Inflammatory macrophage treated with lipopolysaccharide for 4 hours (primary cell): ENCODE measurements around the gene NUP210.
"Not testable (repeated sequence)": the region's sequence is repeated elsewhere in the genome, so short reads cannot be mapped to it uniquely, and the experiment has no call there.

Experiments used
- DNase-seq: peaks from one replicate; pipeline ENCODE4 v3.0.0-alpha.2; 2020

Gene NUP210

DNA sequence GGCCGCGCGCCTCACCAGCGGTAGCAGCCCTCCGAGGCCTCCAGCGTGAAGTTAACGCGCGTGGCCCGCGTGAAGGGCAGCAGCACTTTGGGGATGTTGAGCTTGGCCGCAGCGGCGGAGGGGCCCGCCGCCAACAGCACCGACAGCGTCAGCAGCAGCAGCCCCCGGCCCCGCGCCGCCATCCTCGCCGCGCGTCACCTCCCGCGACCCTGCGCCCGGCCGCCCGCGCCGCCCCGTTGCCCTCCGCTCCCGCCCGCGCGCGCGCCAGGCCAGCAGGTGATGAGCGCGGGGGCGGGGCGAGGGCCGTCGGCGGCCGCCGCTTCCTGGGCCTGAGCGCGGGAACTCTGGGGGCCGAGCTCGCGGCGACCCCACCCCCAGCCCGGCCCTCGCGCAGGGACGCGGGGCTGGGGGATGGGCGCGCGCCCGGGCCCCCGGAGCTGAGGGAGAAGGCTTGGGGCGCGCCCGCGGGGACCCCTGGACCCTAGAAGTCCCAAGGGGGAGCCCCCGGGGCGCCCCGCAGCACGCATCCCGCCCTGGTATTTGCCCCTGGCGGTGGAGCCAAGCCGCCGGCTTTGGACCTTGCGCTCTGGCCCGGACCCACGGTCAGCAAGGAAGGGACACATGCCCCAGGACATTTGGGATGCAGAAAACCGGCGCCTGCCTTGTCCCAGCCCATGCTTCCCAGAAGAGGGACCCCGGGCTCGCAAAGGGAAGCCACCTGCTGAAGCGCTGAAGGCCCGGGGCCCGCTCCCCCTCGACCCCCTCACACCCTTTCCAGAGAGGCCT, at the start of gene NUP210:
Gene NUP210, minus strand, starts transcription at position 278 of the 786 bp plus-strand sequence. Its CDS starts 96 bp downstream, at position 182.
- no peak for DNase-seq

GRCh38 chr3:13466781-13467180, 46.7 kb upstream of the NUP210 start:
- no peak for DNase-seq

DNA sequence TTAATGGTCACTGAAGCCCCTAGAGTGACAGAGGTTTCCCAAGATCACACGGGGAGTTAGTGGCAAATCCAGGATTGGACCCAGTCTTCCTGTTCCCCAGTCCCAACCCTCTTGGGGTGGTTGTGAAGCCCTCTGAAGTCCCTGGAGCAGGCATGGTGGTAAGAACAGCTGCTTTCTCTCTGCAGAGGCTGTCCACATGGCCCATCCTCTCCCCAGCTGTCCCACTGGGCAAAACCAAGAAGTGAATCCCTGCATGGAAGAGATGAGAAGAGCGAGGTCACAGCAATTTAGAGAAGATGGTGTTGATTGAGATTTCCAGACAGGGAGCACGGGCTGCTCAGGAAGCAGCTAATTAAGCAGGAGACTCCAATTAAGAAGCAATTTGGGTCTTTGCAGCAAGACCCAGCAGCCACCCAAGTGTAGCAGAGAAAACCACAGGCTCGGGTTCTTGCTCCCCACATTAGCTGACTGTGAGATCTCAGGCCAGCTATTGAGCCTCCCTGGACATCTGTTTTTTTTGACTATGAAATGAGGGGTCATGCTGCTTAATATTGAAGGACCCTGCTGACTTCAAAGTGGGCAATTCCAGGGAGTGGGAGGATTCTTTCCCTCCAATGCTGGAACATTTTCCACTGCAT, 45.2 kb upstream of the NUP210 start:
- no peak for DNase-seq

DNA sequence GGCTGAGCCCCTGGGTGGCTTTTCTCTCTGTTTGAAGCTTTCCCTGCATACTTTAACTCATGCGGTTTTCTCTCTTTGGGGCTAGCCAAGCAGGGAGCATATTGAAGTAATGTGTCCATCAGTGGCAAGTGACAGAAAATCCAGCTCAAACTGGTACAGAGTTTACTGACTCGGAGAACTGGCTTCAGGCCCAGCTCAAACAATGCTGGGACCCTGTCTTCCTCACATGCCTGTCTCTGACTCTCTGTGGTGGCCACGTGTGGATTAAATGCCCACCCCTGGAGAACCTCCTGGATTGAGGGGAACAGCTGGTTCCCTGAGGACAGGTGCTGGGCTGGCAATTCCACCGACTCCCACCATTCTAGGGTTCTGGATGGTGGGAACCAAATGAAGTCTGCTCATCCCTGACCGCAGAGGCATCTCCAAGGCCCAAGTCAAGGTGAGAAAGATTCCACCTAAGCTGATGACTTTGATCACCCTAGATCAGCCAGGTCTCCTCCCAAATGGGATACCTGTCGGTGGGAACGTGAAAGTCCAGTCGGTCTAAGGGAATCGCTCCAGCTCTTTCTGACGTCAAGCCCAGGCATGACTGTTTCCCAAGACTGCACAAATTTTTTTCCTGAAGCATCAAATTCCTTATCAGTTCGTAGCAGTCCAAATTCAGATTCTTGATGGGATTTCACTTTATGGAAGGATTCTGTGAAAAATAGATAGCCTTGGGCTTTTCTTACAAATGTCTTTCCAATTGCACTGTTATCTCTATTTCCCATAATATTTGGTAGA, 43.7 kb upstream of the NUP210 start:
- no peak for DNase-seq

- DNase-seq, result no peak
These were observed 42.7 kb upstream of the NUP210 start for GRCh38 chr3:13462822-13463221.

- no peak for DNase-seq
These were observed 42.1 kb upstream of the NUP210 start for GRCh38 chr3:13462125-13462629.

GRCh38 chr3:13461169-13462124, 41.3 kb upstream of the NUP210 start:
- peak; percentile 31 for DNase-seq

DNA sequence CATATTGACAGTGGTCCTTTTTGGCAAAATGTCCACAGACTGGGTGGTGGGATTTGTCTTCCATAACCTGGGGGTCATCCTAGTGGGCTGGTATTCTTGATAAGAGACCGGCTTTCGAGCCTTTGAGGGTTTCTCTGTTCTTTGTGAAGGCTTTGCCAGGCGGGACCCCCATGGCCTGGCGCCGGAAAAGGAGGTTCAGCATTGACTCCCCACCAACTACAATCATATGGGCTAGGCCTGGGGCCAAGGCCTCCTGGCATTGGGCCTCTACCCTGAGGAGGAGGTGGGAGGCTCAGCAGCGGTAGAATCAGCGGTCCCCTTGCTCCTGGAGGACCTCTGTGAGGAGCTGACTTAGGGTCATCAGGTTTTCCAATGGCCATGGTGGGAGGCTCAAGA, 40.2 kb upstream of the NUP210 start:
- no peak for DNase-seq

DNA sequence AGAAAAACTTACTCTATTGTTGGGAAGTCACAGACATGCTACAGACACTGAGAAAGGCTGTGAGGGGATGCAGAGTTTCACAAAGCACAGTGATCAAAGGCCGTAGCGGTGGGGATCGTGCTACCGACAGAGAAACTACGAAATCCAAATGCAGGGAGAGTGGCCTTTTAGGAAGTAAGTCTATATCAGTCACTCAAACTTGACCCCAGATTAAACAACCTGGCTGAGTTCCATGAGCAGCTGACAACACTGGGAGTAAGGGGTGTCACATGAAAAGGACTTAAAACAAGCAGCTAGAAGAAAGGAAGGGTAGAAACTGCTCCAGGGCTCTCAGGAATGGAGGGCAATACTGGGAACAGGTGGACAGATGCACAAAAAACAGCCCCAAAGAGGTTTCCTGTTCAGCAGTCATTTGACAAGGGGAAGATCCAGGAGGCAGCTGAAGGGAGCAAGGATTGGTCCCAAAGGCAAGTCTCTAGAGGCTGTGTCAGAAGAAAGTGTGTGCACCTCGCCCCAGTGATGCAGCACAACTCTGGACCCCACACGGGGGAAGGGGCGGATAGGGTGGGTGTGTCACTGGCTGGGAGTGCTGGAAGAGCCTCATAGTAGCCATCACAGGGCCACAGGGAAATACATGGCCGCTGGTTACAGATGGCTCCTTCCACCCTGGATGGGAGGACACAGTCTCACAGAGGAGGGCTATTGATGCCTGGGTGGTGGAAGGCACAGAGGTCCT, 39.7 kb upstream of the NUP210 start:
- no peak for DNase-seq

- DNase-seq, result no peak
These were observed 37.5 kb upstream of the NUP210 start for GRCh38 chr3:13457593-13457992.

- DNase-seq, result no peak
These were observed 35.5 kb upstream of the NUP210 start for GRCh38 chr3:13455644-13456043.

DNA sequence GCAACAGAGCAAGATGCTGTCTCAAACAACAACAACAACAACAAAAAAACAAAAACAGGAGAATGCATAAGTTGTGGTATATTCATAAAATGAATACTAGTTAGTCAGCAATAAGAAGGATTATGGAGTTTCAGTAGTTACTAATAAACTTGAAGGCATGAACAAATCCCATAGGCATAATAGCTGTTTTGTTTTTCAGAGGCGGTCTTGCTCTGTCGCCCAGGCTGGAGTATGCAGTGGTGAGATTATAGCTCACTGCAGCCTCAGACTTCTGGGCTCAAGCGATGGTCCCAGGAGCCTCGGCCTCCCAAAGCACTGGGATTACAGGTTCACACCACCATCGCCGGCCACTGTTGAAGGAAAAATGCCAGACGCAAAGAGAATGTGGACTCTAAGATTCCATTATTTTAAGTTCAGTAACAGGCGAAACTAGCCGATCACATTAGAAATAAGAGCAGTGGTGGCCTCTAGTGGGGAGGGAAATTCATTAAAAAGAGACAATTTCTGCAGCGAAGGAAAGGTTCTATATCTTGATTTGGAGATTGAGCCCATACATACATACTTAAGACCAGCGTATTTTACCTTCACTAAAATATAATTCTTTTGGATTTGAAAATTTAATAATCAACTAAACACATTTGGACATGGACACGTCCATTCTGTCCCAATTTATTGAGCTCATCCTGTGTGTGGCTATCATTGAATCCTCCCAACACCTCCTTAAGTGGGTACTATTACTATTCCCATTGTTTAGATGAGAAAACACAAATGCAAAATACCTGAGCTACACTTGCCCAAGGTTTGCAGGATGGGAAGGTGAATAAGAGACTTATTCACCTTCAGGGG, 32.6 kb upstream of the NUP210 start:
- peak; percentile 68 for DNase-seq

GRCh38 chr3:13451301-13451673, 31.2 kb upstream of the NUP210 start:
- peak; percentile 7 for DNase-seq

- DNase-seq, result not testable (repeated sequence)
These were observed 22.8 kb upstream of the NUP210 start for GRCh38 chr3:13442882-13443281.

- DNase-seq, result no peak
These were observed 20.2 kb upstream of the NUP210 start for GRCh38 chr3:13440204-13440817.

- DNase-seq, result not testable (repeated sequence)
These were observed 16.1 kb upstream of the NUP210 start for GRCh38 chr3:13436213-13436612.

GRCh38 chr3:13433912-13434311, 13.8 kb upstream of the NUP210 start:
- no peak for DNase-seq

DNA sequence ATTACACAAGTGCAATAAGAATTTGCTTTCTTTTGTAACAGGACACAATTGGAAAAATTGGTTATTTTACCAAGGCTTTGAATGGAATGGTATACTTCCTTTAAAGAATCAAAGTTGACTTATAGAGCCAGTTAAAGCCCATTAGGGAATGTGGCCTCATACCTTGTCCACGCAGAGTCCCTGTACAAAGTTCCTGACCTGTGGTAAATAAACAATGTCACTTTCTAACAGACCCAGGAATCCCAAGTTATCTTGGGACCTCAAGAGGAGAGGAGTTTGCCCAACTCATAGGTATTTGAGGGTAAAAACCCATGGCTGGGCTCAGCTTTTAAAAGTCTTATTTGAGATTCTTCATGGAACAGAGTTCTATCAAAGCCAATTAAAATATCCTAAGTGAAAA, 12.0 kb upstream of the NUP210 start:
- DNase-seq, result no peak

- not testable (repeated sequence) for DNase-seq
These were observed 10.3 kb upstream of the NUP210 start for GRCh38 chr3:13430411-13430875.
